GM12864 (cell line): ENCODE measurements around the gene HIPK2.

Source experiments
- DNase-seq: peaks from one replicate; pipeline ENCODE4 v3.0.0-alpha.2; 2011; ENCODE audit warnings: low read depth
- H3K4me3 ChIP-seq: 2 replicates; pipeline ENCODE4 v1.5.1; 2011; ENCODE audit warnings: mild to moderate bottlenecking, low read depth, low read length, control low read depth
- TF ChIP-seq, protein P1 (sequence below): IDR thresholded peaks from 2 replicates; pipeline ENCODE4 v1.5.1; 2011; ENCODE audit warnings: low read depth, mild to moderate bottlenecking, moderate library complexity, low read length, control low read depth, inconsistent platforms; ENCODE audit errors: missing control alignments

Gene HIPK2

DNA sequence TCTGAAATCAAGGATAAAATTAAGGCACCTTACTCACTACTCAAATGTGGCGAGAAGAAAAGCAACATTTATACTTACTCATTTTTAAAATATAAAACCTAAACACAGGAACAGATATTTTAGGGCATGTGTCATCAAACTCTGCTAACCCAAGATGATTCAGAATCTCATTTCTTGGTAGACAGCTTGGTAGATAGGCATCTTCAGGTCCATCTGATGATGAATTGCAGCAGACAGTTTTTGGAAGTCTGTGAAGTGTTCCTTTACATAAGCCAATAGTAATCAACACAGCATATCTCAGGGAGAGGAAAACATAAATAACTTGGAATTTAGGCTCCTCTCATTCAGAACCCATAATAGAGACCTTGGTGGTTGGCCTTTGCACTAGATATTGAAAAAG is 3.4 kb downstream of the HIPK2 start:
- TF ChIP-seq, protein P1, sequence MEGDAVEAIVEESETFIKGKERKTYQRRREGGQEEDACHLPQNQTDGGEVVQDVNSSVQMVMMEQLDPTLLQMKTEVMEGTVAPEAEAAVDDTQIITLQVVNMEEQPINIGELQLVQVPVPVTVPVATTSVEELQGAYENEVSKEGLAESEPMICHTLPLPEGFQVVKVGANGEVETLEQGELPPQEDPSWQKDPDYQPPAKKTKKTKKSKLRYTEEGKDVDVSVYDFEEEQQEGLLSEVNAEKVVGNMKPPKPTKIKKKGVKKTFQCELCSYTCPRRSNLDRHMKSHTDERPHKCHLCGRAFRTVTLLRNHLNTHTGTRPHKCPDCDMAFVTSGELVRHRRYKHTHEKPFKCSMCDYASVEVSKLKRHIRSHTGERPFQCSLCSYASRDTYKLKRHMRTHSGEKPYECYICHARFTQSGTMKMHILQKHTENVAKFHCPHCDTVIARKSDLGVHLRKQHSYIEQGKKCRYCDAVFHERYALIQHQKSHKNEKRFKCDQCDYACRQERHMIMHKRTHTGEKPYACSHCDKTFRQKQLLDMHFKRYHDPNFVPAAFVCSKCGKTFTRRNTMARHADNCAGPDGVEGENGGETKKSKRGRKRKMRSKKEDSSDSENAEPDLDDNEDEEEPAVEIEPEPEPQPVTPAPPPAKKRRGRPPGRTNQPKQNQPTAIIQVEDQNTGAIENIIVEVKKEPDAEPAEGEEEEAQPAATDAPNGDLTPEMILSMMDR = no peak
- no peak overlapping the region for H3K4me3 ChIP-seq
- no peak for DNase-seq

DNA sequence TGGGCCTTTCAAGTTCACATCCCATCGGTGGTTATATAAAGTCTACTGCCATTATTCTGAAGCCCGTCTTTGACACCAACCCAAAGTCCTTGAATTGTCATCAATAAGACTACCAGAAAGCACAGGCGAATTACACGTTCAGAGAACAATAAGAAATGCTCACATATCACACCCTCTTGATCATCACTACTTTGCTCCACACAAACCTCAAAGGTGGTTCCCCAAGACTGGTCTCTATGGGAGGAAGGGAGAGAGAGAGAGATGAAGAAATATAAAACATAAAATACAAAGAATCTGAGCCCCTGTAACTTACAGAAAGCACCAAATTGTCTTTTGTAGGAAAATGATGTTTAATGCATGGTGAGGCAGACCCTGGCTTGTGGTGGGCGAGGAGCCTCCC is 4.4 kb downstream of the HIPK2 start:
- TF ChIP-seq, protein P1 = no peak
- no peak overlapping the region for H3K4me3 ChIP-seq
- DNase-seq = no peak

DNA sequence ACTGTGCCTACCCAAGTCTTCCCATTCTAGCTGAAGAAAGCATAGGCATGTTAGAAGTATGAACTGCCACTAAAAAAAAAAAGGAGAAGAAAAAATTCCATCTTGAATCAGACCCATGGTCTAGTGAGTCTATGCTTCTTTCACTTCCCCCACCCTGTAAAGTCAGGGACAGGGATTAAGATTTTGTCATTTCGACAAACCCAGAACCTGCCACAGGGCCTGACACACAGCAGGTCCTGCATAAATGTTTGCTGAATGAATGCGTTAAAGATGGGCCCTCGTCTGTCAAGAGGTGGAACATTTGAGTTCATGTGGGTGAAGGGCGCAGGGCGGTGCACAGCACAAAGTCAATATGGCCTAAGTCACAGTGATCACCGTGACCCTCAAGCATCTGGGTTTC is 4.9 kb downstream of the HIPK2 start:
- TF ChIP-seq, protein P1 = no peak
- H3K4me3 ChIP-seq = no peak overlapping the region
- no peak for DNase-seq

DNA sequence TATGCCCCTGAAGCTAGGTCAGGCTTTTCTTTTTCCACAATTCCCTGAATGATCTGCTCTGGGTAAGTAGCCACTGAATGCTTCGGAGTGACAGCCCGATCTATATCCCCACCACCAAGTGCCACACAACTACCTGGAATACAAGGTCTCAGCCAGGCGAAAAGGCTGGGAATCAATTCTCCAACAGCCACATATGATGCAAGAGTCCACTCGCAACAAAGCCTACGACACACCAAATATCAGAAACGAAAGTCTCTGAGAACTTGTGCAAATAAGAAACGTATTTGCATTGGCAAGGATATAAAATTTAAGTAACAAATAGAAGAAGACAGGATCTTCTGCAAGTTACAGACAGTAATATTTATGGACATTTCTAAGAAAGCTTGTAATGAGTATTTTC is 5.7 kb downstream of the HIPK2 start:
- TF ChIP-seq, protein P1 = no peak
- no peak for DNase-seq
- no peak overlapping the region for H3K4me3 ChIP-seq

DNA sequence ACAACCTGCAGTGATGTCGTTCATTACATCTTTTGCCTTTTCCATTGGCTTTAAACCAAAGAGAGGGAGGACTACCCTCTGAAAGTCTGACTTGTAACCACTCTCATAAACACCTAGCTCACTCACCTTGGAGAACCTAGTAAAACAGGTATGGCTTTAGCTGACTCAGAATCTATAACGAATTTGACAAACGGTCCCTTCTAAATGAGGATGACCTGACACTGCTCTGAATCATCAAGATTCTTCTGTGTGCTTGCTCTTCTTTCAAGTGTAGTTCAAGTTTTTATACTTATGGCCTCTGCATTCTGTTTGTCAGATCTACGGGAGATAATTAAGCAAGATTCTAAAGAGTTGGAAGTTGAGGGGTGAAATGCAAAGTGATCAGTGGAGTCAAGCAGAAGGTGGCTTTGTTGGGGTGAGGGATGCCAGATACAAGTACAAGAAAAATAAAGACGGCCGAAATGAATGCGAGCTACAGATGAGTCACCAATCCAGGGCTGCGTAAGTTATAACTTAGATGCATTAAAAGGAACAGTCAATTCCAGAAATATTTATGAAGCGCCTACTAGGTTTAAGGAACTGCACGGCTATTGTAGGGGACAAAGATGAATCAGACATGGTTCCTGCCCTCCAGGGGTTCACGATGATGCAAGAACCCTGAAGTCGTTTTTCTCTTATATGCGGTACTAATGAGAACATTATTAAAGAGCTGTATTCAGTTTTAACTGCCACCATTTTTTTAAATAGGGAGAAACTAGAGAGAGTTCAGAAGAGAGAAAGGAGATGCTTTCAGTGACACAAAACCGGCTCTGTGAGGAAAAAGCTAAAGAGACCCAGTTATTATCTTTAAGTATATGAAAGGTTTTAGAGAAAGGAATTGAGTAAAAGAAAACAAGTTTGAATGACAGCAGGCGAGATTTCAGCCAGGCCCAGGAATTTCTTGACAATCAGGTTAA is 6.5 kb downstream of the HIPK2 start:
- DNase-seq = no peak
- TF ChIP-seq, protein P1 = no peak
- no peak overlapping the region for H3K4me3 ChIP-seq

DNA sequence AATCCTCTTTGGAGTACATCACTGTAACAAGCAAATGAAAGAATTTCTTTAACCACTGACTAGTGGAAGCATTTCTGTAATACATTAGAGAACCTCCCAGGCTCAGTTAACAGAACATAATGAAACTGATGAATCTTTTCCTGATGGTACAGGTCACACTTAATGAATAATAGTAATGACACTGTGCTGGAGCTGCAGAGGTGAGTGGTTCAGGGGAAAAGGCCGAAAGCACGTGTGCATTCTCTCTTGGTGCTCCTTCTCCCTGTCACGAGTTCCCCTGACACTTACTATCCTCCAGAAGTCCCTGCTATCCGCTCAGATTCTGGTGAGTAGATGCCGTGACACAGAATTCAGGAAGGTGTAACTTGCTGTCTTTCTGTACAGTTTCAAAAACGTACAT is 8.0 kb downstream of the HIPK2 start:
- DNase-seq = no peak
- no peak overlapping the region for H3K4me3 ChIP-seq
- TF ChIP-seq, protein P1 = no peak

DNA sequence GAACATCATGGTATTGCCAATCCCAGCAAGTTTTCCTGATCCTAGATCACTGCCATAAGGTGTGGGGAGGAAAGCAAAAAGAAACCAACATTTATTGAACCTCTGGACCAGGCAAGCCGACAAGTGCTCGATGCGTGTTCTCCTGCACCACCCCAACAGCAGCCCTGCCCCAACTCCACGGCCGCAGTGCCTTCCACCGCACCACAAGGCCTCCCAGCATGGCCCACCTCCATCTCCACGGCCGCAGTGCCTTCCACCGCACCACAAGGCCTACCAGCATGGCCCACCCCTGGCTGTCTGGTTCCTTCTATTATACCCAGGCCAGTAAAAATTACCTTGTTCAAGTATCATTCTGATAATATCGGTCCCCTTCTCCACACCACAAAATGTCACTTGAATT is 8.7 kb downstream of the HIPK2 start:
- H3K4me3 ChIP-seq = no peak overlapping the region
- no peak for DNase-seq
- TF ChIP-seq, protein P1 = no peak
